DOHH2 (cell line): Measurements from ENCODE around the gene NEMP1.

Experiments
- CTCF ChIP-seq: fragments of 200-600 bp; sonication (generic); IDR thresholded peaks from one replicate; pipeline ENCODE4 v1.5.1; 2014; ENCODE audit warnings: antibody characterized with exemption, mild to moderate bottlenecking, low read depth, low read length; ENCODE audit not compliant: poor library complexity, severe bottlenecking
- EZH2phosphoT487 ChIP-seq: fragments of 200-600 bp; sonication (generic); IDR thresholded peaks from 2 replicates; pipeline ENCODE4 v1.6.1; 2017; ENCODE audit warnings: borderline replicate concordance, mild to moderate bottlenecking, antibody characterized with exemption, low read length, moderate library complexity, mixed read lengths

- TF ChIP-seq CTCF, result no peak
- TF ChIP-seq EZH2phosphoT487, result no peak
These were observed 30.9 kb upstream of the NEMP1 start for GRCh38 chr12:57109207-57110103.
